ENCODE results near the gene RRP36.

The RRP36 gene

GRCh38 chr6:43052225-43052841 is 30.9 kb downstream of the RRP36 start:
- H3K27ac ChIP-seq (ENCODE audit: low read depth, low read length): no peak overlapping the region
- no peaks in the 10 kb centered on the region for H3K27me3 ChIP-seq (ENCODE audit: control insufficient read depth in 1 of 2, insufficient read depth in 2 of 2, low read length in 2 of 2)
- no peaks in the 10 kb centered on the region for H3K9me3 ChIP-seq (ENCODE audit: control insufficient read depth in 1 of 2, low read length in 2 of 2)
- peak overlapping the region; percentile 83 to 94 for H3K9ac ChIP-seq (ENCODE audit: low read depth in 1 of 2, low read length in 2 of 2)
- H3K36me3 ChIP-seq (ENCODE audit: control insufficient read depth in 1 of 2, insufficient read depth in 2 of 2, low read length in 2 of 2): peaks cover 29 to 40% of the 10 kb centered on the region in 2 donors
- peak overlapping the region in 1 of 2 donors; percentile 91 for H3K4me3 ChIP-seq (ENCODE audit: low read depth in 1 of 2, low read length in 2 of 2)
- peaks cover 10 to 17% of the 10 kb centered on the region in 2 donors for H3K4me1 ChIP-seq (ENCODE audit: control insufficient read depth in 1 of 2, insufficient read depth in 2 of 2, low read length in 2 of 2)

GRCh38 chr6:43052842-43053544 is 31.6 kb downstream of the RRP36 start:
- H3K27ac ChIP-seq (ENCODE audit: low read depth, low read length): peak overlapping the region; percentile 77
- H3K36me3 ChIP-seq (ENCODE audit: control insufficient read depth in 1 of 2, insufficient read depth in 2 of 2, low read length in 2 of 2): peaks cover 27 to 39% of the 10 kb centered on the region in 2 donors
- H3K4me1 ChIP-seq (ENCODE audit: control insufficient read depth in 1 of 2, insufficient read depth in 2 of 2, low read length in 2 of 2): peaks cover 14 to 18% of the 10 kb centered on the region in 2 donors
- H3K9ac ChIP-seq (ENCODE audit: low read depth in 1 of 2, low read length in 2 of 2): peak overlapping the region; percentile 83 to 94
- peak overlapping the region; percentile 79 to 91 for H3K4me3 ChIP-seq (ENCODE audit: low read depth in 1 of 2, low read length in 2 of 2)
- no peaks in the 10 kb centered on the region for H3K27me3 ChIP-seq (ENCODE audit: control insufficient read depth in 1 of 2, insufficient read depth in 2 of 2, low read length in 2 of 2)
- H3K9me3 ChIP-seq (ENCODE audit: control insufficient read depth in 1 of 2, low read length in 2 of 2): no peaks in the 10 kb centered on the region

GRCh38 chr6:43053545-43054205 is 32.3 kb downstream of the RRP36 start, which contains the start of gene CUL7:
CUL7 (minus strand) TSS chr6:43053851; CDS start chr6:43052788, 1,063 bp downstream.
- H3K9me3 ChIP-seq (ENCODE audit: control insufficient read depth in 1 of 2, low read length in 2 of 2): no peaks in the 10 kb centered on the region
- H3K27me3 ChIP-seq (ENCODE audit: control insufficient read depth in 1 of 2, insufficient read depth in 2 of 2, low read length in 2 of 2): no peaks in the 10 kb centered on the region
- H3K4me1 ChIP-seq (ENCODE audit: control insufficient read depth in 1 of 2, insufficient read depth in 2 of 2, low read length in 2 of 2): peaks cover 21 to 24% of the 10 kb centered on the region in 2 donors
- peak within 1 kb of the TSS; percentile 77 for H3K27ac ChIP-seq (ENCODE audit: low read depth, low read length)
- peak within 1 kb of the TSS; percentile 83 to 94 for H3K9ac ChIP-seq (ENCODE audit: low read depth in 1 of 2, low read length in 2 of 2)
- H3K36me3 ChIP-seq (ENCODE audit: control insufficient read depth in 1 of 2, insufficient read depth in 2 of 2, low read length in 2 of 2): peaks cover 27 to 36% of the 10 kb centered on the region in 2 donors
- peak within 1 kb of the TSS; percentile 79 to 91 for H3K4me3 ChIP-seq (ENCODE audit: low read depth in 1 of 2, low read length in 2 of 2)

GRCh38 chr6:43054206-43054943 is 33.0 kb downstream of the RRP36 start:
- peaks cover 23 to 28% of the 10 kb centered on the region in 2 donors for H3K4me1 ChIP-seq (ENCODE audit: control insufficient read depth in 1 of 2, insufficient read depth in 2 of 2, low read length in 2 of 2)
- no peaks in the 10 kb centered on the region for H3K9me3 ChIP-seq (ENCODE audit: control insufficient read depth in 1 of 2, low read length in 2 of 2)
- H3K27me3 ChIP-seq (ENCODE audit: control insufficient read depth in 1 of 2, insufficient read depth in 2 of 2, low read length in 2 of 2): no peaks in the 10 kb centered on the region
- peaks cover 22 to 32% of the 10 kb centered on the region in 2 donors for H3K36me3 ChIP-seq (ENCODE audit: control insufficient read depth in 1 of 2, insufficient read depth in 2 of 2, low read length in 2 of 2)
- peak overlapping the region; percentile 79 to 91 for H3K4me3 ChIP-seq (ENCODE audit: low read depth in 1 of 2, low read length in 2 of 2)
- H3K27ac ChIP-seq (ENCODE audit: low read depth, low read length): peak overlapping the region; percentile 77
- peak overlapping the region; percentile 83 to 94 for H3K9ac ChIP-seq (ENCODE audit: low read depth in 1 of 2, low read length in 2 of 2)

DNA sequence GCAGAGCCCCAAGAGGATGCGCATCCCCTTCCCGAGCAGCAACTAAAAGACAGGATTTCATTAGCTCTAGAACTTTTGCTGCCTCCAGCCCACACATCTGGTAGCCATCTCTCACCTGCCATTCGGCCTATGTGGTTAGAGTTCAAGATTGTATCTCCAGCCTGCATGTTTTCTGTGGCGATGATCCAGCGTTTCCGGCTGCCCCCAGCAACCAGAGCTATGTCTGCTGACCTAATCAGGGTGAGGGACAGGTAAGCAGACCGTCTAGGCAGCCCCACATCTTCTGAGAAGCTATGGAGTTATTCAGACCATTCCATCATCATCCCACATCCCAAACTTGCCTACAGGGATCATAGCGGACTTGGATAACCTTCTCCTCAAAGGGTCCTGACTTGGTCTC is 34.5 kb downstream of the RRP36 start:
- Histone ChIP-seq H3K9me3 (ENCODE audit: control insufficient read depth in 1 of 2, low read length in 2 of 2) (no peaks in the 10 kb centered on the region), H3K27me3 (ENCODE audit: control insufficient read depth in 1 of 2, insufficient read depth in 2 of 2, low read length in 2 of 2) (no peaks in the 10 kb centered on the region), H3K4me1 (ENCODE audit: control insufficient read depth in 1 of 2, insufficient read depth in 2 of 2, low read length in 2 of 2) (peaks cover 23 to 34% of the 10 kb centered on the region in 2 donors), H3K4me3 (ENCODE audit: low read depth in 1 of 2, low read length in 2 of 2) (no peak overlapping the region), H3K27ac (ENCODE audit: low read depth, low read length) (no peak overlapping the region), H3K9ac (ENCODE audit: low read depth in 1 of 2, low read length in 2 of 2) (no peak overlapping the region), H3K36me3 (ENCODE audit: control insufficient read depth in 1 of 2, insufficient read depth in 2 of 2, low read length in 2 of 2) (peaks cover 14 to 24% of the 10 kb centered on the region in 2 donors)

DNA sequence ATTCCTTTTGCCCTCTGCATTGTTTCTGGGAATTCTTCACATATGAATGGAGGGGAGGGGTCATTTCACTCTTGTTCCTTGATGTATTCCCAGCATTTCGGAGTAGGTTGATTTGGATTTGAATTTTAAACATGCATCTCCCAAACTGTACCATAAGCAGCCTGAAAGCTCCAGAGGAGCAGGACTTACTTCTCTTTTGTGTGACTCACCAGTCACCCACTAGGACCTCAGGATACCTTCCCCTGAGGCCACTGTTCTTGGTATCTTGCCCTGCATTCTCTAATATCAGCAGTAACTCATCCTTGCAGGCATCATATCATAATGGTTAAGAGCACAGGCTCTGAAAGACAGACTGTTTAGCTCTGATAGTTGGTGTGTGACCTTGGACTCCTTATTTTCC is 37.1 kb downstream of the RRP36 start:
- Histone ChIP-seq H3K27me3 (ENCODE audit: control insufficient read depth in 1 of 2, insufficient read depth in 2 of 2, low read length in 2 of 2) (no peaks in the 10 kb centered on the region), H3K36me3 (ENCODE audit: control insufficient read depth in 1 of 2, insufficient read depth in 2 of 2, low read length in 2 of 2) (peaks cover 20 to 29% of the 10 kb centered on the region in 2 donors), H3K4me3 (ENCODE audit: low read depth in 1 of 2, low read length in 2 of 2) (peak overlapping the region; percentile 88 to 92), H3K4me1 (ENCODE audit: control insufficient read depth in 1 of 2, insufficient read depth in 2 of 2, low read length in 2 of 2) (peaks cover 18 to 29% of the 10 kb centered on the region in 2 donors), H3K27ac (ENCODE audit: low read depth, low read length) (no peak overlapping the region), H3K9me3 (ENCODE audit: control insufficient read depth in 1 of 2, low read length in 2 of 2) (no peaks in the 10 kb centered on the region), H3K9ac (ENCODE audit: low read depth in 1 of 2, low read length in 2 of 2) (peak overlapping the region; percentile 82 to 89)

DNA sequence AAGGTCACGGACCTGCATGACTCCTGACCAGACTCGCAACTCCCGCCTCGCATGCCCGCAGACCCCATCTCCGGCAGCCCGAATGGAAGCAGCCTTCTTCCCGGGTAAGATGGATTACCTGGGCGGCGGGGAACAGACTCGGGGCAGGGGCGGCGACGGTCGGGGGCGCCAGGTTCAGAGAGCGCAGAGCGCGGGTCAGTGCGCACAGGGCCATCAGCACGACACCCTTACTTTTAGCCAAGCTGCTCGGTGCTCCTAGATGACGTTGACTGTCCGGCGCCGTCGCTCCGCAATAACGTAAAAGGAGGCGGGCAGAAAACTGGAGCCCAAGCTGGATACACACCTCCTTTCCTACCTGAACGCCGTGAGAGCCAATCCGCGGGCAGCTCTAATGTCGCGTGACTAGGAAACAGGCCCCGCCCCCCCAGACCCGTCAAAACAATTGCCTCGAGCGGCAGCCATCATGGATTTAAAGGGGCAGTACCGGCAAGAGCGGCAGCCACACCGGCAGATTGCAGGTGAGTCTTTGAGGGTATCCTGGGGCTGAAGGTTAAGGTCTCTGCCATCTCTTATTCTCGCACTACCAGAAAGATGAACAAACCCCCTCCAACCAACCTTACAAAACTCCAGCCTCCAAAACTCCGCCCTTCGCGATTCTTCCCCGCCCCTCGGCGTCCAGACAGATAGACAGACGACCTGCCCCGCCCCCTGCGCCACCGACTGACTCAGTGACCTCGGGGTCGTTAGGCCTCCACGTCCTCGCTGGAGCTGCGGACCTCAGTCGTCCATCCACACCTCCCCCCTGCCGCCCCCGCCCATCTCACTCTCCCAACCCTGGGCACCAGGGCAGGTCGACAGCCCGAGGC is 38.0 kb downstream of the RRP36 start, which contains the start of the genes KLC4 and MRPL2:
TSS of gene KLC4 (plus strand) at position 464 of the 866 bp plus-strand sequence. CDS start 1,705 bp downstream, outside the sequence.
TSS of gene MRPL2 (minus strand) at position 267 of the 866 bp plus-strand sequence. CDS start at position 214, 53 bp downstream.
- Histone ChIP-seq H3K9me3 (ENCODE audit: control insufficient read depth in 1 of 2, low read length in 2 of 2) (no peaks in the 10 kb centered on the region), H3K27ac (ENCODE audit: low read depth, low read length) (peak within 1 kb of the TSS; percentile 91), H3K4me1 (ENCODE audit: control insufficient read depth in 1 of 2, insufficient read depth in 2 of 2, low read length in 2 of 2) (peaks cover 15 to 26% of the 10 kb centered on the region in 2 donors), H3K9ac (ENCODE audit: low read depth in 1 of 2, low read length in 2 of 2) (peak within 1 kb of the TSS; percentile 89 to 95), H3K4me3 (ENCODE audit: low read depth in 1 of 2, low read length in 2 of 2) (peak within 1 kb of the TSS; percentile 88 to 92), H3K27me3 (ENCODE audit: control insufficient read depth in 1 of 2, insufficient read depth in 2 of 2, low read length in 2 of 2) (no peaks in the 10 kb centered on the region), H3K36me3 (ENCODE audit: control insufficient read depth in 1 of 2, insufficient read depth in 2 of 2, low read length in 2 of 2) (peaks cover 24 to 37% of the 10 kb centered on the region in 2 donors)

DNA sequence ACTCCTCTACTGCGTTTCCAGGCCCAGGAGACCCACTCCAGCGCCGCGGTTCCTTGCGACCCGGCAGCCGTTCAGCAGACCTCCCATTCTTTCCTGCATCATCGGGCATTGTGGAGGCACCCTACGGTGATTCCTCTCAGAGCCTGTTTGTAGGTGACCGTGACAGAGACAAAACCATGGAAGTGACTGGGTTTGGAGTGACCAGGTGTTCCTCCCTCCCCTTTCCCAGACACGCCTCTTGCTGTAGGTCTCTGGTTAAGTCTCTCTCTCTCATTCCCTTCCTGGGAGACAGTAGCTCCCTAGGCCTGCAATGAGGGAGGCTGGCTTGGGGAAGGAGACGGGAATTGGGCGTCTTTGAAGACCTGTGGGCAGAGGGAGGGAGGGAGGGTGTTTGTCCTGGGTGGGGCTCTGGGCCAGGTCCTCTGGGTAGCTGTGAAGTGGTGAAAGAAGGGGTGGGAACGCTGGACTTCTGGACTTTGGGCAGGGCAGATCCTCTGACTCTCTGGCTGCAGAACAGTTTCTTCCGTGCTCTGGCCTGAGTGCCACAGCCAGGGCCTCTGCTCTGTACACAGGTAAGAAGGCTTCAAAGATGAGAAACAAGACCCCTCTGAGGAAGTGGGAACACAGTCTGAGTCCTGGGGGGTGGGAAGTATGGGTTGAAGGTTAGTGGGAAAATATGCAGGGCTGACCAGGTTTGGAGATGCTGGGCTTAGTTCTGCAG is 38.8 kb downstream of the RRP36 start:
- Histone ChIP-seq H3K36me3 (ENCODE audit: control insufficient read depth in 1 of 2, insufficient read depth in 2 of 2, low read length in 2 of 2) (peaks cover 23 to 40% of the 10 kb centered on the region in 2 donors), H3K4me3 (ENCODE audit: low read depth in 1 of 2, low read length in 2 of 2) (peak overlapping the region; percentile 88 to 92), H3K27ac (ENCODE audit: low read depth, low read length) (peak overlapping the region; percentile 91), H3K4me1 (ENCODE audit: control insufficient read depth in 1 of 2, insufficient read depth in 2 of 2, low read length in 2 of 2) (peaks cover 15 to 26% of the 10 kb centered on the region in 2 donors), H3K9ac (ENCODE audit: low read depth in 1 of 2, low read length in 2 of 2) (peak overlapping the region; percentile 89 to 95), H3K27me3 (ENCODE audit: control insufficient read depth in 1 of 2, insufficient read depth in 2 of 2, low read length in 2 of 2) (no peaks in the 10 kb centered on the region), H3K9me3 (ENCODE audit: control insufficient read depth in 1 of 2, low read length in 2 of 2) (no peaks in the 10 kb centered on the region)

Data from duodenal mucosa (tissue), 2 donors.